WI38 (cell line): Measurements from ENCODE around the gene SEL1L.
"Not testable (repeated sequence)": the region's sequence is repeated elsewhere in the genome, so short reads cannot be mapped to it uniquely, and the experiment has no call there.

Experiments used
- H3K4me3 ChIP-seq: 2 replicates; pipeline ENCODE4 v1.5.1; 2011; ENCODE audit warnings: low read depth, mild to moderate bottlenecking, control low read depth, low read length
- TF ChIP-seq, protein P1 (sequence below): IDR thresholded peaks from 2 replicates; pipeline ENCODE4 v1.5.1; 2012; ENCODE audit warnings: low read depth, mild to moderate bottlenecking, control low read depth, low read length

Gene SEL1L

GRCh38 chr14:81430235-81430634, 103.4 kb downstream of the SEL1L start:
- no peak overlapping the region for H3K4me3 ChIP-seq
- TF ChIP-seq, protein P1, sequence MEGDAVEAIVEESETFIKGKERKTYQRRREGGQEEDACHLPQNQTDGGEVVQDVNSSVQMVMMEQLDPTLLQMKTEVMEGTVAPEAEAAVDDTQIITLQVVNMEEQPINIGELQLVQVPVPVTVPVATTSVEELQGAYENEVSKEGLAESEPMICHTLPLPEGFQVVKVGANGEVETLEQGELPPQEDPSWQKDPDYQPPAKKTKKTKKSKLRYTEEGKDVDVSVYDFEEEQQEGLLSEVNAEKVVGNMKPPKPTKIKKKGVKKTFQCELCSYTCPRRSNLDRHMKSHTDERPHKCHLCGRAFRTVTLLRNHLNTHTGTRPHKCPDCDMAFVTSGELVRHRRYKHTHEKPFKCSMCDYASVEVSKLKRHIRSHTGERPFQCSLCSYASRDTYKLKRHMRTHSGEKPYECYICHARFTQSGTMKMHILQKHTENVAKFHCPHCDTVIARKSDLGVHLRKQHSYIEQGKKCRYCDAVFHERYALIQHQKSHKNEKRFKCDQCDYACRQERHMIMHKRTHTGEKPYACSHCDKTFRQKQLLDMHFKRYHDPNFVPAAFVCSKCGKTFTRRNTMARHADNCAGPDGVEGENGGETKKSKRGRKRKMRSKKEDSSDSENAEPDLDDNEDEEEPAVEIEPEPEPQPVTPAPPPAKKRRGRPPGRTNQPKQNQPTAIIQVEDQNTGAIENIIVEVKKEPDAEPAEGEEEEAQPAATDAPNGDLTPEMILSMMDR: no peak

DNA sequence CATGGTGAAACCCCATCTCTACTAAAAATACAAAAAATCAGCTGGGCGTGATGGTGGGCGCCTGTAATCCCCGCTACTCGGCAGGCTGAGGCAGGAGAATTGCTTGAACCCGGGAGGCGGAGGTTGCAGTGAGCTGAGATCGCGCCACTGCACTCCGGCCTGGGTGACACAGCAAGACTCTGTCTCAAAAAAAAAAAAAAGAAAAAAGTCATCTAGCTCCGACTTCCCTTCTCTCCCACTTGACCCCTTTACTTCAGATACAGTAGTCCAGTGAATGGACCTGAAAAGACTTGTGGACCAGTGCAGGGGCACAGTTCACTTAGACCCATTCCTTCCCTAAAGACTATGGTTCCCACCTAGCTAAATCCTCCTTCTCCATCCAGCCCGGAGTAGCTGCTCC, 103.9 kb downstream of the SEL1L start:
- H3K4me3 ChIP-seq: not testable (repeated sequence)

GRCh38 chr14:81429028-81429427, 104.6 kb downstream of the SEL1L start:
- H3K4me3 ChIP-seq: no peak overlapping the region
- TF ChIP-seq, protein P1: no peak

GRCh38 chr14:81427348-81428058, 106.2 kb downstream of the SEL1L start:
- TF ChIP-seq, protein P1: no peak
- H3K4me3 ChIP-seq: no peak overlapping the region

- TF ChIP-seq, protein P1: no peak
- no peak overlapping the region for H3K4me3 ChIP-seq
Measured at GRCh38 chr14:81423504-81423903, 110.1 kb downstream of the SEL1L start.
